Dermis microvascular lymphatic vessel endothelial cell (primary cell): ENCODE measurements around the gene FKBP11. TPM values are rescaled to one million over a fixed set of nuclear protein-coding genes. Genes with fewer than 3 reads are reported as not detected.

ENCODE experiments used
- total RNA-seq: library from RNA; depleted of rRNA; stranded (reverse); fragments of >200 nt; gene quantifications from 2 replicates; pipeline ENCODE4 v1.2.1, GENCODE V29; 2014

The FKBP11 gene
- total RNA-seq, 1 donor from 2014 or later, result 9.9 TPM

Other genes with a start within 250 kb of the FKBP11 start
- gene KANSL2, start 243.3 kb downstream of the FKBP11 start, total RNA-seq, result 31.1 and 43.0 TPM in 2 replicates
- 17.7 and 21.0 TPM in 2 replicates for gene CCNT1, start 208.8 kb downstream of the FKBP11 start, total RNA-seq
- 27.2 and 35.7 TPM in 2 replicates for gene ADCY6, start 136.4 kb downstream of the FKBP11 start, total RNA-seq
- 6.9 and 8.1 TPM in 2 replicates for gene CACNB3, start 107.0 kb downstream of the FKBP11 start, total RNA-seq
- 60.0 and 67.6 TPM in 2 replicates for gene DDX23, start 73.3 kb downstream of the FKBP11 start, total RNA-seq
- gene RND1, start 59.6 kb downstream of the FKBP11 start, total RNA-seq, result 3.2 and 6.1 TPM in 2 replicates
- gene ARF3, start 32.0 kb upstream of the FKBP11 start, total RNA-seq, result 40.7 and 50.4 TPM in 2 replicates
- gene WNT10B, start 46.2 kb upstream of the FKBP11 start, total RNA-seq, result 0.13 TPM in 2 replicates
- gene WNT1, start 52.8 kb upstream of the FKBP11 start, total RNA-seq, result not detected in 2 replicates
- gene DDN, start 73.9 kb upstream of the FKBP11 start, total RNA-seq, result under 0.01 and 0.13 TPM in 2 replicates
- 37.4 and 44.5 TPM in 2 replicates for gene PRKAG1, start 93.3 kb upstream of the FKBP11 start, total RNA-seq
- 20.0 and 34.0 TPM in 2 replicates for gene KMT2D, start 135.3 kb upstream of the FKBP11 start, total RNA-seq
- 1.9 and 2.2 TPM in 2 replicates for gene RHEBL1, start 144.5 kb upstream of the FKBP11 start, total RNA-seq
- gene DHH, start 169.3 kb upstream of the FKBP11 start, total RNA-seq, result 0.25 and 0.39 TPM in 2 replicates
- 79.7 and 97.0 TPM in 2 replicates for gene LMBR1L, start 185.4 kb upstream of the FKBP11 start, total RNA-seq
- 914 and 1,463 TPM in 2 replicates for gene TUBA1B, start 205.9 kb upstream of the FKBP11 start, total RNA-seq